Erythroblast (primary cell): ENCODE results near the gene CCNY.

Source experiments
- DNase-seq, 2 experiments: peaks; one replicate each; lab custom pipeline; 2025; lab: John Stamatoyannopoulos, UW
- GATA1 ChIP-seq: IDR thresholded peaks from 2 replicates; pipeline ENCODE4 v1.6.1; 2011; ENCODE audit warnings: low read depth, mild to moderate bottlenecking, control low read depth, low read length, moderate library complexity
- POLR2A ChIP-seq: IDR thresholded peaks from 2 replicates; pipeline ENCODE4 v1.6.1; 2011; ENCODE audit warnings: mild to moderate bottlenecking, low read length

The CCNY gene

DNA sequence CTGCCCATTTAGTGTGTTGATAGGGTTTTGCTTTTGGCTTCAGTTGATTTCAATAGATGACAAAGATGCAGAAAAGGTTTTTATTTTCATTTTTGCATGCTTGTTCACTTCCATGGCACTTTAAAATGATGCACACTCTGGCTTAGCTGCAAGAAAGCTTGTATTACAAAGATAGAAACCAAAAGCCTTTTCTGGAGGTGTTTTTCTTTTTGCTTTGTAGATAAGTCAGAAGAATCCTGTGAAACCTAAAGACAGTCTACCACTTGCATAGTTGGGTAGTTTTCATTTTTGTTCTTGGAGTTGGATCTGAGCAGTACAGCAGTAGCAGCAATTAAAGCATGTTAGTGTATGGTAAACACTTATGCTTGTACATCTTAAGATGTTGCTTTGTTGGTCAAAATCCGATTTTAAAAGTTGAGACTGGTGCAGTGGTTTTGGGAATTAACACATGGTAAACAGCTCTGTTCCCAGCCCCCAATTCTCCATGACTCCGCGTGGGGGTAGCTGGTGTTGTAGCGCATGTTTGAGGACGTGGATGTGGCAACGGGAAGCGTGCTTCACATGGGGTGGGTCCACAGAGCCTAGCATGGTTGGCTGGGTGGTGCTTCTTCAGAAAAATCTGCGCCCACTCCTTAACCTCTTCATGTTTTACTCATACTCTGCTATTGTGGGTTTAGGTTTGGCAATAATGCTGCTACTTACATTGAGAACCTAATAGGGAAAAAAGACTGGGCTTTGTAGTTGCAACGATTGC lies 19.8 kb downstream of the CCNY start:
- no peak for DNase-seq
- no peak for TF ChIP-seq GATA1
- TF ChIP-seq POLR2A = no peak

DNA sequence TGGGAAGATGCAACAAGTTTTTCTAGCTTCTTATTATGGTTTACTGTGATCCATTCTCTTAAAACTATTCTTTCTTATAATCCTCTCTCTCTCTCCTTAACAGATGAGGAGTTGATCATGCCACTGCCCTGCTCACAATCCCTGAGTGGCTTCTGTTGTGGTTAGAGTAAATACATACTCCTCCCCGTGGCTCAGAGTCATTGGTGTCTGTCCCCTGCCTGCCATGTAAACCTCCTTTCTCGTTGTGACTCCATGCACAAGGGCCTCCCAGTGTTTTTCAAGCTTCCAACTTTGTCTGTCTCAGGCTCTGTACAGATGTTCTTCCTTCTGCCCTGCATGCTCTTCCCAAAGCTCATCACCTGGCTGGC lies 20.4 kb downstream of the CCNY start:
- DNase-seq = no peak
- no peak for TF ChIP-seq POLR2A
- TF ChIP-seq GATA1 = no peak

DNA sequence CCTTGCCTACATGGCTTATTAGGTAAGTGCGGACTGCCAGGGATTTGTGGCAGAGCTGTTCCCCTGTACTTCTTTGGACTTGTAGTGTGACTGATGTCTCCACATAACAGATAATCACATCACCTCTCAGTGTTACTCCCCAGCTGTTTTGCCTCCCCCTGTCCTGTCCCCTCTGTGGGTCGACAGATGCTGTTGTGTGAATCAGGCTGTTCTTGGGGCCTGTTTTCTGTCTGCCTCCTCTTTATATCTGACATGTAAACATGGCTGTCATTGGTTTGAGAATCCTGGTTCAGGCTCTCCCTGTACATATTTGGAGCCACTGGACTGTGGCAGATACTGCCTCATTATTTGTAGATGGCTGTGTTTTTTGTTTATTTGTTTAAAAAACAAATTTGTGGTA lies 22.7 kb downstream of the CCNY start:
- TF ChIP-seq GATA1 (no peak), POLR2A (no peak)
- DNase-seq = no peak

GRCh38 chr10:35359873-35360272 lies 23.6 kb downstream of the CCNY start:
- TF ChIP-seq POLR2A (no peak), GATA1 (no peak)
- no peak for DNase-seq

GRCh38 chr10:35362701-35363350 lies 26.5 kb downstream of the CCNY start:
- DNase-seq = no peak
- TF ChIP-seq GATA1 (no peak), POLR2A (no peak)

DNA sequence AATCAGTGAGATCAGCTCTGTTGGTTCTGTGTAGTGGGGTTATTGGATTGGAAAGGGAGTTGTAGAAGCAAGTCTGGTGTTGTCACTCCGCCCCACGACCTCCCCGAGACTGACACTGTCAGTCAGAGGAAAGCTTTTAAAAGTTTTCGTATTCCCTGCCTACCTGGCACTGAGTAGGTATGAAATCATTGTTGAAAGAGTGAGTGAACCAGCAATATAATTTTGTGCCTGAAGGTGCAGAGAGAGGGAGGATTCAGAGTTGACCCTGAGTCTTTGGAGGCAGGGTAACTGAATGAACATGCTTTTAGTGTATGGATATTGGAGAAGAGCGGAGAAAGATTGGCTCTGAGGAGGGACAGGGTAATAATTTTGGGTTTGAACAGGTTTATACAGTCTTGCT lies 27.3 kb downstream of the CCNY start:
- TF ChIP-seq POLR2A = no peak
- no peak for TF ChIP-seq GATA1
- no peak for DNase-seq

GRCh38 chr10:35364808-35365207 lies 28.5 kb downstream of the CCNY start:
- TF ChIP-seq POLR2A = no peak
- DNase-seq = no peak

GRCh38 chr10:35365994-35366393 lies 29.7 kb downstream of the CCNY start:
- no peak for DNase-seq
- TF ChIP-seq GATA1 = no peak
- TF ChIP-seq POLR2A = no peak

DNA sequence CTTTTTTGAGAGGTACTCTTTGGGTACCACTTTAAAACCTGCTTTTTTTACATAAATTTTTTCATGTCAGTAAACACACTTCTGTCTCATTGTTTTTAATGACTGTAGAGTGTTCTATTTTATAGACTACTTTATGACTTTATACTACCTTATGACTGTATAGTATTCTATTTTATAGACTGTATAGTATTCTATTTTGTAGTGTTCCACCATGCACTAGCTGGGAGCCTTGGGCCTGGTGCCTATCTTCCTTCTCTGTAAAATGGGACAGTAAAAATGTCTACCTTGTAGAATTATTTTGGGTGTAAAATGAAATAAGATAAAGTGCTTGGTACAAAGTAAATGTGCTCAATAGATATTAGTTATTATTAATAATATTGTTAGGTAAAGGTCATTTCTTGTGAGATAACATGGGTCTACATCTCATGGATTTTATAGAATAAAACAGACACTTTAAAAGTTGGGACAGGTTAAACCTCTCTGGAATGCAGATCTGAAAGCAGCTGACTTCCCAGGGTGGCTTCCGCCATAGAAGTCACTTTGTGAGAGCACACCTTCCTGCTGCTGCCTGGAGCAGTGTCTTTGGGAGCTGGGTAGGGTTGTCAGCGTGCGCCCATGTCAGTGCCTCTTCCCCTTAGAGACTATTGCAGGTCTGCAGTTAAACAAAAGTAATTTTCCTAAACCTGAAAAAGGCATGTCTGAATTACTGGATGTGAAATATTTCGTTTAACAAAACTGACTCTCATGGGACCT lies 31.0 kb downstream of the CCNY start:
- no peak for DNase-seq
- TF ChIP-seq GATA1 (no peak), POLR2A (no peak)

DNA sequence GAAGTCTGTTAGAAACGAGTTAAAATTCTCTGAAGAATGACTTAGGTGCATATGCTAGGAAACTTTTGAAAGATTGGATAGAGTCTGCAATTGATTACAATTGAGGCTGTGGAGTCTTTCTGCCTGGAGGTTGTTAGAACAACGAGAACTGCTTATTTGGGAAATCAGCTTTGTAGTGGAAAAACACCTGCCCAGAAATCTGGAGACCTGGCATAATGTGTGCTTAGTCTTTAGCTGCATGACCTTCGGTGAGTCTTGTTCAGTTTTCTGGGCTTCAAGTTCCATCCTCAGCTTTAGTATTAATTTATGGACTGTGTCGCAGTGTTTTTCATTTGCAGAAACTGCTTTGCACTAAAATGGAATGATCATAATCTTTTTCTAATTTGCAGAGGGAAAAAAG lies 31.7 kb downstream of the CCNY start:
- TF ChIP-seq GATA1 = no peak
- TF ChIP-seq POLR2A = no peak
- no peak for DNase-seq

- DNase-seq = peak; percentile 15 to 21
- no peak for TF ChIP-seq POLR2A
- no peak for TF ChIP-seq GATA1
Measured at GRCh38 chr10:35368485-35369048, 32.3 kb downstream of the CCNY start.

DNA sequence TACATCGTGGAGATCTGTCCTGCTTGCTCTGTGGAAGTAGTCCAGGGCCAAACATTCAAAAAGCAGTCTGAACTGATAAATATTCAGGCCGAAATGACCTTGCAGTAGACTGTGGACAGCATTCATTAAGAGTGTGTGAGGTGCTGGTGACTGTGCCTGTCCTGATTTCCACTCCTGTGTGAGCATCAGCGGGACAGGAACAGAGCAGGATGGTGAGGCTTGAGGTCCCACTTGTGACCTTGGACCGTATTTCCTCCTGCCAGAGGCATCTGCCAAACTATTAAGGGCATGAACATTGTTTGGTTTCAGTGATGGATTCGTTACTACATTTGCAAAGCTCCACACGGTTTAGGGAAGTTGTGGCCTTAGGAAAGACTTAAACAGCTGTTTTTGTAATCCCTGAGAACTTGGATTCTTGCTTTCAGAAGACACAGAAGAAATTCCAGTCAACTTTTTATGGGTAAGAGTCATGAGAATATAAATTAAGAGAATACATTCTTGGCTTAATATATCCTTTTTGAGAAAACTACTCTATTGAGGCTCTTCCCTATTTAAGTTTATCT lies 32.8 kb downstream of the CCNY start:
- DNase-seq = no peak
- no peak for TF ChIP-seq GATA1
- TF ChIP-seq POLR2A = no peak

DNA sequence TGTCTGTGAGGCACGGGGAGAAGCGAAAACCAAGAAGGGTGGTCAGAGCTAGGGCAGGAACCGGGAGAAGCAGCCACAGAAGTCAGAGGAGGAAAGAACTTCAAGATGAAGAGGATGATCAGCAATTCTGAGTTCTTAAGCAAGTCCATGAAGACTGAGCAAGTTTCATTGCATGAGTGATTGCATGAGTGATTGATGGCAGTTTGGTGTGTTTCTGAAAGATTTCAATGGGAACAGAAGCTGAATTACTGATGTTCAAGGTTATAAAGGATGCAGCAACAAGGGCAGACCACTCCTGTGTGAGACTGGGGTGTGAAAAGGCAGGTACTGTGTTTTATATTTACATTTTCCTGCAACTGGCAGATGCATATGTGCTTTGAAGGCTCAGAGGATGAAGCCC lies 35.4 kb downstream of the CCNY start:
- no peak for DNase-seq
- no peak for TF ChIP-seq POLR2A
- no peak for TF ChIP-seq GATA1
